HAP-1 (cell line): ENCODE measurements around the gene EMC8.

Experiments
- DNase-seq, 2 experiments: peaks; one replicate each; pipeline ENCODE4 v3.0.0-alpha.2; 2016 to 2020; ENCODE audit warnings: low spot score in 2 of 2
- H3K27me3 ChIP-seq: fragments of 250-450 bp; sonication (Bioruptor Pico); 2 replicates; pipeline ENCODE4 v1.5.1; 2020; ENCODE audit warnings: low read depth, mild to moderate bottlenecking, moderate library complexity
- H3K36me3 ChIP-seq: fragments of 250-450 bp; sonication (Bioruptor Pico); replicated peaks from 2 replicates; pipeline ENCODE4 v1.5.1; 2020; ENCODE audit warnings: mild to moderate bottlenecking
- H3K4me1 ChIP-seq: fragments of 250-450 bp; sonication (Bioruptor Pico); 2 replicates; pipeline ENCODE4 v1.5.1; 2020; ENCODE audit warnings: mild to moderate bottlenecking
- H3K4me3 ChIP-seq: fragments of 250-450 bp; sonication (Bioruptor Pico); 2 replicates; pipeline ENCODE4 v1.5.1; 2020; ENCODE audit warnings: mild to moderate bottlenecking, moderate library complexity
- H3K9me3 ChIP-seq: fragments of 250-450 bp; sonication (Bioruptor Pico); 2 replicates; pipeline ENCODE4 v1.5.1; 2020; ENCODE audit warnings: mild to moderate bottlenecking, moderate library complexity
- in situ Hi-C: fragments of 300-500 bp; cut with MboI; formaldehyde crosslinking; loops from 3 replicates; pipeline ENCODE4 v1.14.3; 2020; ENCODE audit warnings: low sequenced_read_pairs, inconsistent platforms, mixed read lengths

Gene EMC8

DNA sequence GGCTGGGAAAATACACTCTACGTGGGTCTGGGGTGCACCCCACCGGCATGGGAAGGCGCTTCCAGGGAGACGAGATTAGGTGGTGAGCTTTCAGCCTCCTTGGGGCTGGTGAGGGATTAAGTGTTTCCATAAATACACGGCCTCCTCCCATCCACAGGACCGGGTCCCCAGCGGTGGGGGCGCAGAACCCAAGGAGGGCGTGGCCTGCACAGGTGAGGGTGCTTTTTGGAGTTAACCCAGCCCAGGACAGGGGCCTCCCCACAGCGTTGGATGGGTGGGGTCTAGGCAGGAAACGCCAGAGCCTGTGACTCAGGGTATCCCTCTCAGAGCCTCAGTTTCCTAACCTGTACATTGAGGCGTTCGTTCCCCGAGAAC, 49.6 kb downstream of the EMC8 start:
- DNase-seq: no peak
- no peaks in the 10 kb centered on the region for H3K9me3 ChIP-seq
- H3K36me3 ChIP-seq: no peaks in the 10 kb centered on the region
- H3K4me1 ChIP-seq: peaks cover 9% of the 10 kb centered on the region
- peak overlapping the region; percentile 52 for H3K4me3 ChIP-seq
- no peaks in the 10 kb centered on the region for H3K27me3 ChIP-seq
- in situ Hi-C loops: no loop called here

- Histone ChIP-seq H3K36me3 (no peaks in the 10 kb centered on the region), H3K4me1 (peaks cover 9% of the 10 kb centered on the region), H3K9me3 (no peaks in the 10 kb centered on the region), H3K27me3 (no peaks in the 10 kb centered on the region), H3K4me3 (no peak overlapping the region)
- no peak for DNase-seq
- in situ Hi-C loops: no loop called here
Measured at GRCh38 chr16:85746460-85747215, 52.7 kb downstream of the EMC8 start.

- DNase-seq: no peak
- Histone ChIP-seq H3K27me3 (no peaks in the 10 kb centered on the region), H3K9me3 (no peaks in the 10 kb centered on the region), H3K4me3 (no peak overlapping the region), H3K4me1 (no peaks in the 10 kb centered on the region), H3K36me3 (no peaks in the 10 kb centered on the region)
- in situ Hi-C loops: no loop called here
Measured at GRCh38 chr16:85738923-85739715, 60.2 kb downstream of the EMC8 start.

GRCh38 chr16:85736921-85737320, 62.4 kb downstream of the EMC8 start:
- Histone ChIP-seq H3K4me3 (no peak overlapping the region), H3K27me3 (no peaks in the 10 kb centered on the region), H3K4me1 (no peaks in the 10 kb centered on the region), H3K36me3 (no peaks in the 10 kb centered on the region), H3K9me3 (no peaks in the 10 kb centered on the region)
- in situ Hi-C loops: no loop called here
- no peak for DNase-seq

GRCh38 chr16:85735946-85736345, 63.4 kb downstream of the EMC8 start:
- H3K4me1 ChIP-seq: no peaks in the 10 kb centered on the region
- no peak for DNase-seq
- H3K9me3 ChIP-seq: no peaks in the 10 kb centered on the region
- in situ Hi-C loops: no loop called here
- no peaks in the 10 kb centered on the region for H3K36me3 ChIP-seq
- H3K27me3 ChIP-seq: no peaks in the 10 kb centered on the region
- no peak overlapping the region for H3K4me3 ChIP-seq

DNA sequence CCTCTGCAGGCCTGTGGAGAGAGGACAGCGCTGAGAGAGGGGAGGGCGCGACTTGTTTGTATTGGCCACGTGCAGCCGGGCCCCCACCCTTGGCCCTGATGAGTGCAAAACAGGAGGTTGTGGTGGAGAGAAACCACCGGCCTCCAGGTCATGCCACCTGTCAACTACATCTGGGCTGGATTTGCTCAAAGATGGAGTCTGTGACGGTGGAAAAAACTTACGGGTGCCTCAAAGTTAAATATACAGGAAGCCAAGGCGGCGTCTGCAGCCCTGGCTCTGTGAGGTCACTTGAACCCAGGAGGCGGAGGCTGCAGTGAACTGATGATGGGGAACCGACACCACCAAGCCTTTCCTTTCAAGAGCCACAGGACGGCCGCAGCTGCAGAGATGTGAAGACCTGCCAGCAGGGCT, 64.1 kb downstream of the EMC8 start:
- no peak for DNase-seq
- in situ Hi-C loops: no loop called here
- Histone ChIP-seq H3K9me3 (no peaks in the 10 kb centered on the region), H3K4me1 (no peaks in the 10 kb centered on the region), H3K4me3 (no peak overlapping the region), H3K36me3 (no peaks in the 10 kb centered on the region), H3K27me3 (no peaks in the 10 kb centered on the region)

- no peaks in the 10 kb centered on the region for H3K27me3 ChIP-seq
- H3K36me3 ChIP-seq: no peaks in the 10 kb centered on the region
- DNase-seq: no peak
- H3K4me1 ChIP-seq: no peaks in the 10 kb centered on the region
- no peak overlapping the region for H3K4me3 ChIP-seq
- no peaks in the 10 kb centered on the region for H3K9me3 ChIP-seq
- in situ Hi-C loops: no loop called here
Measured at GRCh38 chr16:85734311-85735017, 64.9 kb downstream of the EMC8 start.

GRCh38 chr16:85733839-85734170, 65.5 kb downstream of the EMC8 start:
- H3K27me3 ChIP-seq: no peaks in the 10 kb centered on the region
- H3K36me3 ChIP-seq: no peaks in the 10 kb centered on the region
- H3K4me3 ChIP-seq: no peak overlapping the region
- in situ Hi-C loops: no loop called here
- no peaks in the 10 kb centered on the region for H3K4me1 ChIP-seq
- peak in 1 of 2 experiments; percentile 52 for DNase-seq
- H3K9me3 ChIP-seq: no peaks in the 10 kb centered on the region

GRCh38 chr16:85733155-85733838, 66.0 kb downstream of the EMC8 start:
- in situ Hi-C loops: no loop called here
- Histone ChIP-seq H3K27me3 (no peaks in the 10 kb centered on the region), H3K4me1 (no peaks in the 10 kb centered on the region), H3K36me3 (no peaks in the 10 kb centered on the region), H3K4me3 (no peak overlapping the region), H3K9me3 (no peaks in the 10 kb centered on the region)
- no peak for DNase-seq

DNA sequence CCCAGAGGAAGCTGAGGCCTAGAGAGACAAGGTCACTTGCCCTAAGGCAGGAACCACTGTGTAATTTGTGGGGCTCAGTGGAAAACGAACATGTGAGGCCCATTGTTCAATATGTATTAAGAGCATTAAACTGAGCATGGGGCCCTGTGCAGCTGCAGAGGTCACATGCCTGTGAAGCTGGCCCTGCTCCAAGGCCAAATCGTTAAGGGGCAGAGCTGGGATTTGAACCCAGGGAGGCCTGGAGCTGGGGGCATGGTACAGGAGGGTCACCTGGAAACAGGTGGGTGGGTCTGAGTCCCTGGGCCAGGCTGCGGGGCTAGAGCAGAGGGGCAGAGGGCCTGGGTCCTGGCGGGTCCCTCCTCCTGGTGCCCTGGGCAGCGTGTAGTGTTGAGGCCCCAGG, 68.2 kb downstream of the EMC8 start:
- H3K4me3 ChIP-seq: no peak overlapping the region
- no peaks in the 10 kb centered on the region for H3K4me1 ChIP-seq
- H3K9me3 ChIP-seq: no peaks in the 10 kb centered on the region
- no peak for DNase-seq
- H3K36me3 ChIP-seq: no peaks in the 10 kb centered on the region
- H3K27me3 ChIP-seq: no peaks in the 10 kb centered on the region
- in situ Hi-C loops: no loop called here

GRCh38 chr16:85730186-85730465, 69.2 kb downstream of the EMC8 start:
- Histone ChIP-seq H3K4me3 (no peak overlapping the region), H3K4me1 (no peaks in the 10 kb centered on the region)
- in situ Hi-C loops: no loop called here

DNA sequence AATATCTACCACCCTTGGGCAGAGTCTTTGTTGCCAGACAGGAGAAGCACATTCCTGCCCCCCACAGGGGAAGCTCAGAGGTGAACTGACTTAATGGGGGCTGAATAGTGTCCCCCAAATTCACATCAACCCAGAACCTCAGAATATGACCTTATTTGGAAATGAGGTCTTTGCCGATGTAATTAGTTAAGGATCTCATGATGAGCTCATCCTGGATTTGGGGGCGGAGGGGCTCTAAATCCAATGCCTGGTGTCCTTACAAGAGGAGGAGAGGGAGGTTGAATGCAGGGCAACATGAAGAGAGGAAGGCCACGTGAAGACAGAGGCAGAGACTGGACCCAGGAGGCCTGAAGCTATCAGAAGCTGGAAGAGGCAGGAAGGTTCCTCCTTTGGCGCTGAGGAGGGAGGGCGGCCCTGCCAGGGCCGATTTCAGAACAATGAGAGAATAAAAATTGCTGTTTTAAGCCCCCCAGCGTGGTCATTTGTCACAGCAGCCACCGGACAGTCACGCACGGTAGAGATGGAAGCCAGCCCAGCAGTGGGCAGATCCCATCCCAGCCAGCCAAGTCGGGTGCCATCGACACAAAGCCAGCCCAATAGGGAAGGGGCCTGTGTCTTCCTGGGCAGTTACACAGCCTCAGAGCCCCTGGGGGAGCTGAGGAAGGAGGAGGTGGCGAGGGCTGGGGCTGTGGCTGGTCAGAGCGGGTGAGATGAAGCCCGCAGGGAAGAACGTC, 69.7 kb downstream of the EMC8 start:
- Histone ChIP-seq H3K27me3 (no peaks in the 10 kb centered on the region), H3K4me1 (no peaks in the 10 kb centered on the region), H3K9me3 (no peaks in the 10 kb centered on the region), H3K36me3 (no peaks in the 10 kb centered on the region), H3K4me3 (no peak overlapping the region)
- in situ Hi-C loops: no loop called here
- no peak for DNase-seq

More at GRCh38 chr16:85730186-85730465, 69.2 kb downstream of the EMC8 start:
- no peaks in the 10 kb centered on the region for H3K27me3 ChIP-seq
- no peaks in the 10 kb centered on the region for H3K36me3 ChIP-seq
- no peak for DNase-seq
- no peaks in the 10 kb centered on the region for H3K9me3 ChIP-seq

DNA sequence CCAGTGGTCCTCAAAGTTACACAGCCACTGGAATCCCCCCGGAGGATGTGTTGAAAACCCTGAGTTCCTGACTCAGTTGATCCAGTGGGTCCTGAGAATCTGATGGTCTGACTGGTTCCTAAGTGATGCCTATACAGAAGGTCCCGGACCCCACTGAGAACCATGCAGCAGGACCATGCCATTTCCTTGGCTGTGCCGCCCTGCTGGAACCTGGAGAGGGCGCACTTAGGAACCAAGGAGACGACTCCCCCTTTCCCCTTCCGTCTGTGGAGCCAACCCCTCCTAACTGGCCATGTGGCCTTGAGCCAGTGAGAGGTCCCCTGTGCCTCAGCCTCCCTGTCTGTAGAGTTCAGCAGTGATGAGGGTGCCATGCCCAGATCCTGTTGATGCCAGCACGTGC, 70.5 kb downstream of the EMC8 start:
- H3K27me3 ChIP-seq: no peaks in the 10 kb centered on the region
- DNase-seq: peak in 1 of 2 experiments; percentile 38

More for the DNA sequence above, 70.5 kb downstream of the EMC8 start:
- H3K4me1 ChIP-seq: no peaks in the 10 kb centered on the region
- no peaks in the 10 kb centered on the region for H3K36me3 ChIP-seq
- in situ Hi-C loops: no loop called here
- no peak overlapping the region for H3K4me3 ChIP-seq
- no peaks in the 10 kb centered on the region for H3K9me3 ChIP-seq
